ENCODE data around the gene ECM2.

Gene ECM2

GRCh38 chr9:92480291-92480771, 55.5 kb downstream of the ECM2 start:
- H3K27ac ChIP-seq, result peak overlapping the region in 19 of 21 experiments; percentile 0 to 81 (median 36)
- H3K4me3 ChIP-seq, result peak overlapping the region in 1 of 7 experiments; percentile 12

- Histone ChIP-seq H3K4me3 (no peak overlapping the region), H3K27ac (peak overlapping the region in 5 of 21 experiments; percentile 6 to 81 (median 63))
These were observed 56.4 kb downstream of the ECM2 start for GRCh38 chr9:92479346-92479745.

DNA sequence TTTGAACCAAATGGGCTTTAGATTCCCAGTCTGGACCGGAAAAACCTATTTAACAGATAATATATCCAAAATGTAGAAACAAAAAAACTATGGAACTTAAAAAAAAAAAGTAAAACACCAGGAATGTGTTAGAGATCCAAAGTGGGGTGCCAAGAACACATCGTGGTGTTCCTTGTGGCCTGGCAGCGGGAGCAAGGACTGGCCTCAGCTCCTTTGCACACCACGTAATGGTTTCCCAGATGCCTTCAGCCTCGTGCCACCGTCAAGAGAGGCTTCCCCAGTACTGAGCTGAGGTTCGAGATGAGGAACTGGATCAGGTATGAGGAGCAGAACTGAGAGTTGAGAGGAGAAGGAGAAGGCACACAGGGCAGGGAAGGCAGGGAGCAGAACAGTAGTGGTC, 57.0 kb downstream of the ECM2 start:
- peak overlapping the region in 3 of 21 experiments; percentile 6 to 81 (median 63) for H3K27ac ChIP-seq
- H3K4me3 ChIP-seq, result no peak overlapping the region

- Histone ChIP-seq H3K4me3 (no peak overlapping the region), H3K27ac (no peak overlapping the region)
These were observed 58.8 kb downstream of the ECM2 start for GRCh38 chr9:92476962-92477361.

GRCh38 chr9:92474587-92474986, 61.2 kb downstream of the ECM2 start:
- H3K27ac ChIP-seq, result no peak overlapping the region
- H3K4me3 ChIP-seq, result no peak overlapping the region

DNA sequence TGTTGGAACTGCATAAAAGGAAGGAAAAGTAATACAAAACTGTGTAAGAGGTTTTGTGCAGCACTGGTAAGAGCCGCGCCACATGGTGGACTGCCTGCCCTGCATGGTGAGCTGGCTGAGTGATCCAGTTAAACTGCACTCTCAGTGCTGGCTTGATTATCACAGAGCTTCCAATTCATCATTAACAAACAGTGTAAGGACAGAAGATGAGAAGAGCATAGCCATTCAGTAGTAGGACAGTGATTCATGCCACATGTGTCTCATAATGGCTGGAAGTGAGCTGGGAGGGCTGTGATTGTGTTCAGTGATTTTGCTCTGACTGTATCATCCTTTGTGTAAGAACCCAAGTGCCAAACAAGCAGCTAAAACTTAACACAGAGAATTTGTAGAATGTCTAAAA, 67.6 kb downstream of the ECM2 start:
- H3K4me3 ChIP-seq, result no peak overlapping the region
- peak overlapping the region in 6 of 21 experiments; percentile 2 to 38 (median 27) for H3K27ac ChIP-seq

GRCh38 chr9:92467511-92467910, 68.3 kb downstream of the ECM2 start:
- Histone ChIP-seq H3K27ac (peak overlapping the region in 7 of 21 experiments; percentile 2 to 62 (median 27)), H3K4me3 (no peak overlapping the region)

DNA sequence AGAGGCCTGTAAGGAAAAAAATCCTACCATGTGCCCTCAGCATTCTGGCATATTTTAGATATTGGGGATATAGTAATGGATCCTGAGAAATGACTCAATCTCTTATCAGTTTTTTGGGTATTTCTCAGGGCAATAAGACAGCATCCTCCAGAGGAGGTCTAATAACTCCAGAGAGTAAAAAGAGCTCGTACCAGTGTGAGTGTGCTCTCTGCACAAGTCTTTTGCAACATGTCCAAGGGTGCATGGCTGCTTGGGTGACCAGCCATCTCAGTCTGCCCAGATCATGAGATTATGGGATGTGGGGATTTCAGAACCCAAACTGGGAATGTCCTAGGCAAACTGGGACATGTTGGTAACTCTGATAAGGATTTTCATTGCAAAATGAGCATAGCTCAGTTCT, 68.7 kb downstream of the ECM2 start:
- peak overlapping the region in 5 of 21 experiments; percentile 12 to 62 (median 29) for H3K27ac ChIP-seq
- no peak overlapping the region for H3K4me3 ChIP-seq

- no peak overlapping the region for H3K4me3 ChIP-seq
- peak overlapping the region in 6 of 21 experiments; percentile 3 to 71 (median 44) for H3K27ac ChIP-seq
These were observed 71.8 kb downstream of the ECM2 start for GRCh38 chr9:92463984-92464383.

GRCh38 chr9:92463387-92463786, 72.4 kb downstream of the ECM2 start:
- Histone ChIP-seq H3K4me3 (no peak overlapping the region), H3K27ac (peak overlapping the region in 6 of 21 experiments; percentile 8 to 67 (median 32))

DNA sequence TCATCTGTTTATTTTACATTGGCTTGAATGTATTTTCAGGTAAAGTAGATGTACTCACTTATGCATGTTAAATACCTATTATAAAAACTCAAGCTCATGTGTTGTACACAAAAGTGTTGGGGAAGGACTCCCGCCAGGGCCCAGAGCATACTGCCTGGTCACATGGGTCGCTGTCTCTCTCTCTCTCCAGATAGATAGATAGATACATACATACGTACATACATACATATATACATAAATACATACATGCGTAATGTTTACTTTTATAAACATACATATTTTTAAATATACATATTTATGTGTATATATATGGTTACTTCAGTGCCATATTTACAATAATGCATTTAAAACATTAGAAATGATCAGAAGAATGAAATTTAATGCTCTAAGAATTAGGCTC, 78.2 kb downstream of the ECM2 start:
- H3K27ac ChIP-seq, result no peak overlapping the region
- H3K4me3 ChIP-seq, result no peak overlapping the region

DNA sequence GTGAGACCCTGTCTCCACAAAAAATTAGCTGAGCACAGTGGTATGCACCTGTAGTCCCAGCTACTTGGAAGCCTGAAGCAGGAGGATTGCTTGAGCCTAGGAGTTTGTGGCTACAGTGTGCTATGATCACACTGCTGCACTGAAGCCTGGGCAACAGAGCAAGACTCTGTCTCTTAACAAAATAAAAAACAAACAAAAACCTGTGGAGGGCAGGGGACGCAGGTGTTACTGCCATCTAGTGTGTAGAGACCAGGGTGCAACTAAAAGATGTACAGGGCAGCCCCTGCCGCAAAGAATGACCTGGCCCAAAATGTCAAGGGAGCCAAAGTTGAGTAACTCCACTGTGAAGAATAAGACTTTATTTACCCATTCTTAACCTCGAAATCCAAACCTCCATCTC, 80.6 kb downstream of the ECM2 start:
- H3K4me3 ChIP-seq, result no peak overlapping the region

GRCh38 chr9:92446536-92446935, 89.3 kb downstream of the ECM2 start:
- Histone ChIP-seq H3K27ac (no peak overlapping the region), H3K4me3 (no peak overlapping the region)

More for the DNA sequence above, 80.6 kb downstream of the ECM2 start:
- H3K27ac ChIP-seq, result no peak overlapping the region

Measured in skin epidermis (tissue), 12 donors.